HEK293 (cell line): Measurements from ENCODE around the gene PCP2.

Experiments used
- CTCF ChIP-seq: fragments of 450-650 bp; formaldehyde crosslinking; IDR thresholded peaks from 2 replicates; pipeline ENCODE4 v1.5.1; 2016; ENCODE audit warnings: missing biosample characterization, missing genetic modification characterization
- KLF17 ChIP-seq: fragments of 450-650 bp; formaldehyde crosslinking; IDR thresholded peaks from 2 replicates; pipeline ENCODE4 v1.5.1; 2016; ENCODE audit warnings: missing biosample characterization, missing genetic modification characterization
- REST ChIP-seq: fragments of 450-650 bp; formaldehyde crosslinking; IDR thresholded peaks from 2 replicates; pipeline ENCODE4 v1.5.1; 2016; ENCODE audit warnings: missing biosample characterization, missing genetic modification characterization
- ZBTB10 ChIP-seq: fragments of 450-650 bp; formaldehyde crosslinking; IDR thresholded peaks from 2 replicates; pipeline ENCODE4 v1.5.1; 2016; ENCODE audit warnings: missing biosample characterization, missing genetic modification characterization
- ZBTB44 ChIP-seq: fragments of 450-650 bp; IDR thresholded peaks from 2 replicates; pipeline ENCODE4 v1.5.1; 2018; ENCODE audit warnings: missing biosample characterization, mild to moderate bottlenecking, missing genetic modification characterization
- ZBTB7A ChIP-seq: fragments of 450-650 bp; formaldehyde crosslinking; IDR thresholded peaks from 2 replicates; pipeline ENCODE4 v1.5.1; 2016; ENCODE audit warnings: low read depth, missing biosample characterization, missing genetic modification characterization
- ZFP41 ChIP-seq: fragments of 450-650 bp; formaldehyde crosslinking; IDR thresholded peaks from 2 replicates; pipeline ENCODE4 v1.5.1; 2016; ENCODE audit warnings: missing biosample characterization, missing genetic modification characterization, borderline replicate concordance
- ZNF202 ChIP-seq: fragments of 450-650 bp; formaldehyde crosslinking; IDR thresholded peaks from 2 replicates; pipeline ENCODE4 v1.5.1; 2016; ENCODE audit warnings: missing biosample characterization, missing genetic modification characterization, borderline replicate concordance
- ZNF239 ChIP-seq: fragments of 450-650 bp; formaldehyde crosslinking; IDR thresholded peaks from 2 replicates; pipeline ENCODE4 v1.5.1; 2016; ENCODE audit warnings: missing biosample characterization, missing genetic modification characterization
- ZNF394 ChIP-seq: fragments of 450-650 bp; formaldehyde crosslinking; IDR thresholded peaks from 2 replicates; pipeline ENCODE4 v1.5.1; 2016; ENCODE audit warnings: missing biosample characterization, missing genetic modification characterization, mild to moderate bottlenecking, moderate library complexity, borderline replicate concordance
- ZNF404 ChIP-seq: fragments of 450-650 bp; formaldehyde crosslinking; IDR thresholded peaks from 2 replicates; pipeline ENCODE4 v1.5.1; 2017; ENCODE audit warnings: missing biosample characterization, missing genetic modification characterization
- ZSCAN18 ChIP-seq: fragments of 450-650 bp; formaldehyde crosslinking; IDR thresholded peaks from 2 replicates; pipeline ENCODE4 v1.5.1; 2016; ENCODE audit warnings: missing biosample characterization, missing genetic modification characterization

GRCh38 chr19:7674010-7675005, 40.8 kb upstream of the PCP2 start:
- TF ChIP-seq REST = no peak
- no peak for TF ChIP-seq ZNF202 (tag by site-specific recombination)
- TF ChIP-seq ZNF239 (tag by site-specific recombination) = no peak
- TF ChIP-seq ZFP41 (tag by site-specific recombination) = no peak
- TF ChIP-seq ZNF404 = no peak
- no peak for TF ChIP-seq ZBTB7A (tag by site-specific recombination)
- no peak for TF ChIP-seq ZSCAN18 (tag by site-specific recombination)
- no peak; the same call in 1 of the 2 replicates for TF ChIP-seq ZNF394 (tag by site-specific recombination)
- TF ChIP-seq ZBTB44 = no peak
- no peak for TF ChIP-seq CTCF (tag by site-specific recombination)
- no peak for TF ChIP-seq KLF17
- TF ChIP-seq ZBTB10 = no peak
